A673 (cell line): Measurements from ENCODE around the gene ANKRD55.

Experiments
- EZH2 ChIP-seq: fragments of 200-600 bp; sonication (generic); IDR thresholded peaks from 2 replicates; pipeline ENCODE4 v1.6.1; 2017; ENCODE audit warnings: borderline replicate concordance, low read depth, mild to moderate bottlenecking, mixed read lengths, antibody characterized with exemption, low read length; ENCODE audit not compliant: poor library complexity, severe bottlenecking
- TF ChIP-seq, protein P1 (sequence below): fragments of 300-800, 200-600 bp; sonication (generic); conservative IDR thresholded peaks from 2 replicates; pipeline ENCODE4 v1.5.1; 2017; ENCODE audit warnings: low read depth, mild to moderate bottlenecking, antibody characterized with exemption, low read length, moderate library complexity, mixed read lengths

- TF ChIP-seq, protein P1, sequence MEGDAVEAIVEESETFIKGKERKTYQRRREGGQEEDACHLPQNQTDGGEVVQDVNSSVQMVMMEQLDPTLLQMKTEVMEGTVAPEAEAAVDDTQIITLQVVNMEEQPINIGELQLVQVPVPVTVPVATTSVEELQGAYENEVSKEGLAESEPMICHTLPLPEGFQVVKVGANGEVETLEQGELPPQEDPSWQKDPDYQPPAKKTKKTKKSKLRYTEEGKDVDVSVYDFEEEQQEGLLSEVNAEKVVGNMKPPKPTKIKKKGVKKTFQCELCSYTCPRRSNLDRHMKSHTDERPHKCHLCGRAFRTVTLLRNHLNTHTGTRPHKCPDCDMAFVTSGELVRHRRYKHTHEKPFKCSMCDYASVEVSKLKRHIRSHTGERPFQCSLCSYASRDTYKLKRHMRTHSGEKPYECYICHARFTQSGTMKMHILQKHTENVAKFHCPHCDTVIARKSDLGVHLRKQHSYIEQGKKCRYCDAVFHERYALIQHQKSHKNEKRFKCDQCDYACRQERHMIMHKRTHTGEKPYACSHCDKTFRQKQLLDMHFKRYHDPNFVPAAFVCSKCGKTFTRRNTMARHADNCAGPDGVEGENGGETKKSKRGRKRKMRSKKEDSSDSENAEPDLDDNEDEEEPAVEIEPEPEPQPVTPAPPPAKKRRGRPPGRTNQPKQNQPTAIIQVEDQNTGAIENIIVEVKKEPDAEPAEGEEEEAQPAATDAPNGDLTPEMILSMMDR = no peak
- no peak for TF ChIP-seq EZH2
Observed at GRCh38 chr5:56092115-56092514, 141.0 kb downstream of the ANKRD55 start.
